Measurements from ENCODE around the gene CXADR.
"Not testable (repeated sequence)": the region's sequence is repeated elsewhere in the genome, so short reads cannot be mapped to it uniquely, and the experiment has no call there.

The CXADR gene

GRCh38 chr21:17519965-17520609 lies 7.2 kb downstream of the CXADR start:
- no peaks in the 10 kb centered on the region for H3K9me3 ChIP-seq (ENCODE audit: insufficient read depth, low read depth, low read length)
- H3K36me3 ChIP-seq (ENCODE audit: insufficient read depth, low read length): no peaks in the 10 kb centered on the region
- no peaks in the 10 kb centered on the region for H4K20me1 ChIP-seq (ENCODE audit: insufficient read depth, low read length, poor library complexity, severe bottlenecking)
- no peak for TF ChIP-seq EZH2phosphoT487 (IDR thresholded peaks at IDR 0.05; ENCODE audit: borderline replicate concordance)
- TF ChIP-seq, protein P1, sequence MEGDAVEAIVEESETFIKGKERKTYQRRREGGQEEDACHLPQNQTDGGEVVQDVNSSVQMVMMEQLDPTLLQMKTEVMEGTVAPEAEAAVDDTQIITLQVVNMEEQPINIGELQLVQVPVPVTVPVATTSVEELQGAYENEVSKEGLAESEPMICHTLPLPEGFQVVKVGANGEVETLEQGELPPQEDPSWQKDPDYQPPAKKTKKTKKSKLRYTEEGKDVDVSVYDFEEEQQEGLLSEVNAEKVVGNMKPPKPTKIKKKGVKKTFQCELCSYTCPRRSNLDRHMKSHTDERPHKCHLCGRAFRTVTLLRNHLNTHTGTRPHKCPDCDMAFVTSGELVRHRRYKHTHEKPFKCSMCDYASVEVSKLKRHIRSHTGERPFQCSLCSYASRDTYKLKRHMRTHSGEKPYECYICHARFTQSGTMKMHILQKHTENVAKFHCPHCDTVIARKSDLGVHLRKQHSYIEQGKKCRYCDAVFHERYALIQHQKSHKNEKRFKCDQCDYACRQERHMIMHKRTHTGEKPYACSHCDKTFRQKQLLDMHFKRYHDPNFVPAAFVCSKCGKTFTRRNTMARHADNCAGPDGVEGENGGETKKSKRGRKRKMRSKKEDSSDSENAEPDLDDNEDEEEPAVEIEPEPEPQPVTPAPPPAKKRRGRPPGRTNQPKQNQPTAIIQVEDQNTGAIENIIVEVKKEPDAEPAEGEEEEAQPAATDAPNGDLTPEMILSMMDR (conservative IDR thresholded peaks at IDR 0.05; ENCODE audit: low read length): no peak
- no peaks in the 10 kb centered on the region for H3F3A ChIP-seq (ENCODE audit: low read depth)
- H3K27me3 ChIP-seq (ENCODE audit: insufficient read depth, low read length, poor library complexity, severe bottlenecking): no peaks in the 10 kb centered on the region
- no peak overlapping the region for H3K4me3 ChIP-seq (ENCODE audit: low read length, poor library complexity, severe bottlenecking)
- no peak overlapping the region for H3K4me2 ChIP-seq (ENCODE audit: low read depth, low read length, poor library complexity, severe bottlenecking)
- H3K79me2 ChIP-seq (ENCODE audit: insufficient read depth, low read length): no peaks in the 10 kb centered on the region
- no peak overlapping the region for H2AFZ ChIP-seq (ENCODE audit: low read length)
- no peak overlapping the region for H3K9ac ChIP-seq (ENCODE audit: low read depth, low read length, poor library complexity, severe bottlenecking)
- H3K9me2 ChIP-seq (replicated peaks; ENCODE audit: low read depth, low read length): no peaks in the 10 kb centered on the region
- H3K4me1 ChIP-seq (ENCODE audit: insufficient read depth, low read length, poor library complexity, severe bottlenecking): peaks cover 2% of the 10 kb centered on the region

- Histone ChIP-seq H3K9ac (ENCODE audit: low read depth, low read length, poor library complexity, severe bottlenecking) (no peak overlapping the region), H3K79me2 (ENCODE audit: insufficient read depth, low read length) (no peaks in the 10 kb centered on the region)
Measured at GRCh38 chr21:17523007-17523451, 10.2 kb downstream of the CXADR start.

DNA sequence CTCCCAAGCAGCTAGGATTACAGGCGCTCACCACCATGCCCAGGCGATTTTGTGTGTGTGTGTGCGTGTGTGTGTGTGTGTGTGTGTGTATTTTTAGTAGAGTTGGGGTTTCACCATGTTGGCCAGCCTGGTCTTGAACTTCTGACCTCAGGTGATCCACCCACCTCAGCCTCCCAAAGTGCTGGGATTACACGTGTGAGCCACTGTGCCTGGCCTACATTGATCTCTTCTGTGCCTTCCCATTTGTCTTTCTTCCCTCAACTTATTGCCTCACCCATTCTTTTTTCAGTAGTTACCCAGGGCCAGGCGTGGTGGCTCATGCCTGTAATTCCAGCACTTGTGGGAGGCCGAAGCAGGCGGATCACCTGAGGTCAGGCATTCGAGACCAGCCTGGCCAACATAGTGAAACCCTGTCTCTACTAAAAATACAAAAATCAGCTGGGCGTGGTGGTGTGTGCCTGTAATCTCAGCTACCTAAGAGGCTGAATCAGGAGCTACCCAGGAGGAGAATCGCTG lies 11.2 kb downstream of the CXADR start:
- H2AFZ ChIP-seq (ENCODE audit: low read length); H3K9me2 ChIP-seq (replicated peaks; ENCODE audit: low read depth, low read length); H3K4me3 ChIP-seq (ENCODE audit: low read length, poor library complexity, severe bottlenecking); H3K9ac ChIP-seq (ENCODE audit: low read depth, low read length, poor library complexity, severe bottlenecking); H3K4me2 ChIP-seq (ENCODE audit: low read depth, low read length, poor library complexity, severe bottlenecking); H3F3A ChIP-seq (ENCODE audit: low read depth); H4K20me1 ChIP-seq (ENCODE audit: insufficient read depth, low read length, poor library complexity, severe bottlenecking); H3K4me1 ChIP-seq (ENCODE audit: insufficient read depth, low read length, poor library complexity, severe bottlenecking); H3K79me2 ChIP-seq (ENCODE audit: insufficient read depth, low read length); H3K36me3 ChIP-seq (ENCODE audit: insufficient read depth, low read length); H3K9me3 ChIP-seq (ENCODE audit: insufficient read depth, low read depth, low read length); H3K27me3 ChIP-seq (ENCODE audit: insufficient read depth, low read length, poor library complexity, severe bottlenecking): not testable (repeated sequence)

More at GRCh38 chr21:17523007-17523451, 10.2 kb downstream of the CXADR start:
- no peaks in the 10 kb centered on the region for H3K9me3 ChIP-seq (ENCODE audit: insufficient read depth, low read depth, low read length)
- no peaks in the 10 kb centered on the region for H4K20me1 ChIP-seq (ENCODE audit: insufficient read depth, low read length, poor library complexity, severe bottlenecking)
- no peak overlapping the region for H3K4me2 ChIP-seq (ENCODE audit: low read depth, low read length, poor library complexity, severe bottlenecking)
- H2AFZ ChIP-seq (ENCODE audit: low read length): no peak overlapping the region
- H3K27me3 ChIP-seq (ENCODE audit: insufficient read depth, low read length, poor library complexity, severe bottlenecking): no peaks in the 10 kb centered on the region
- no peaks in the 10 kb centered on the region for H3K36me3 ChIP-seq (ENCODE audit: insufficient read depth, low read length)
- TF ChIP-seq, protein P1 (conservative IDR thresholded peaks at IDR 0.05; ENCODE audit: low read length): no peak
- TF ChIP-seq EZH2phosphoT487 (IDR thresholded peaks at IDR 0.05; ENCODE audit: borderline replicate concordance): no peak
- no peak overlapping the region for H3K4me3 ChIP-seq (ENCODE audit: low read length, poor library complexity, severe bottlenecking)
- H3K9me2 ChIP-seq (replicated peaks; ENCODE audit: low read depth, low read length): no peaks in the 10 kb centered on the region
- no peaks in the 10 kb centered on the region for H3F3A ChIP-seq (ENCODE audit: low read depth)
- peaks cover 2% of the 10 kb centered on the region for H3K4me1 ChIP-seq (ENCODE audit: insufficient read depth, low read length, poor library complexity, severe bottlenecking)

GRCh38 chr21:17524635-17525034 lies 11.8 kb downstream of the CXADR start:
- no peak overlapping the region for H2AFZ ChIP-seq (ENCODE audit: low read length)
- no peaks in the 10 kb centered on the region for H3K9me2 ChIP-seq (replicated peaks; ENCODE audit: low read depth, low read length)
- no peaks in the 10 kb centered on the region for H3F3A ChIP-seq (ENCODE audit: low read depth)
- H3K9ac ChIP-seq (ENCODE audit: low read depth, low read length, poor library complexity, severe bottlenecking): no peak overlapping the region
- no peaks in the 10 kb centered on the region for H3K79me2 ChIP-seq (ENCODE audit: insufficient read depth, low read length)
- peaks cover 2% of the 10 kb centered on the region for H3K4me1 ChIP-seq (ENCODE audit: insufficient read depth, low read length, poor library complexity, severe bottlenecking)
- no peak for TF ChIP-seq EZH2phosphoT487 (IDR thresholded peaks at IDR 0.05; ENCODE audit: borderline replicate concordance)
- TF ChIP-seq, protein P1 (conservative IDR thresholded peaks at IDR 0.05; ENCODE audit: low read length): no peak
- H3K36me3 ChIP-seq (ENCODE audit: insufficient read depth, low read length): no peaks in the 10 kb centered on the region
- no peaks in the 10 kb centered on the region for H3K27me3 ChIP-seq (ENCODE audit: insufficient read depth, low read length, poor library complexity, severe bottlenecking)
- no peak overlapping the region for H3K4me3 ChIP-seq (ENCODE audit: low read length, poor library complexity, severe bottlenecking)
- no peak overlapping the region for H3K4me2 ChIP-seq (ENCODE audit: low read depth, low read length, poor library complexity, severe bottlenecking)
- no peaks in the 10 kb centered on the region for H3K9me3 ChIP-seq (ENCODE audit: insufficient read depth, low read depth, low read length)
- no peaks in the 10 kb centered on the region for H4K20me1 ChIP-seq (ENCODE audit: insufficient read depth, low read length, poor library complexity, severe bottlenecking)
